Fibroblast of lung (primary cell): ENCODE measurements around the gene FASTK.

ENCODE experiments used
- EZH2 ChIP-seq: IDR thresholded peaks from 2 replicates; pipeline ENCODE4 v1.5.1; 2012; ENCODE audit warnings: low read length, control low read depth, mild to moderate bottlenecking; ENCODE audit errors: missing control alignments
- TF ChIP-seq, protein P1 (sequence below), 2 donors: IDR thresholded peaks in 1 of 2; conservative IDR thresholded peaks in 1 of 2; 1 replicate in 1 of 2; 2 replicates in 1 of 2; pipeline ENCODE4 v1.5.1; 2011 to 2012; ENCODE audit warnings: low read length in 2 of 2, control low read depth in 1 of 2, inconsistent platforms in 1 of 2, low read depth in 1 of 2, mild to moderate bottlenecking in 1 of 2

DNA sequence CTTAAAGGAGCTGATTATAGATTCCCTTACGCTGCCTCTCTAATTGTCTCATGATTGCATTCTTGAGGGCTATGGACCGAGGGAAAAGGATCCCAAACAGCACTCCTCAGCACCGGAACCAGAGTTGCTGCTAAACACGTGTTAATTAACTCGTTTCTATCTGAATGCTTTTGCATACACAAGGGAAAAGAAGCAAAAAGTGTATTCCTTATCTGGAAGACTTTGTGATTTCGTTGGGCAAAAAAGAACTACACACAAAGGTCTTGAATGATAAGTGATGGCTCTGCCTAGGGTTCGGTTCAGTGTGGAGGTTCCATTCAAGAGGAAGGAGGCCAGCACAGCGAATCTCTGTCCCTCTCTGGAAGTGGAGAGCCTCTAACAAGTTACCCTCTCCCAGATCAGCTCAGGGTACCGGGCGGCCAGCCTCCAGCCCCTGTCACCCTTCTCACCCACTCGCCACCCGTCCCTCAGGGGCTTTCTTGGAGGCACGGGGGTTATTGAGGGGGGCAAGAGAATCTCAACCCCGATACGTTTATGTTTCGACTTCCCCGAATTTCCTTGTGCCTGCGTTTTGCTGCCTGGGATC is 21.7 kb downstream of the FASTK start:
- TF ChIP-seq, protein P1, sequence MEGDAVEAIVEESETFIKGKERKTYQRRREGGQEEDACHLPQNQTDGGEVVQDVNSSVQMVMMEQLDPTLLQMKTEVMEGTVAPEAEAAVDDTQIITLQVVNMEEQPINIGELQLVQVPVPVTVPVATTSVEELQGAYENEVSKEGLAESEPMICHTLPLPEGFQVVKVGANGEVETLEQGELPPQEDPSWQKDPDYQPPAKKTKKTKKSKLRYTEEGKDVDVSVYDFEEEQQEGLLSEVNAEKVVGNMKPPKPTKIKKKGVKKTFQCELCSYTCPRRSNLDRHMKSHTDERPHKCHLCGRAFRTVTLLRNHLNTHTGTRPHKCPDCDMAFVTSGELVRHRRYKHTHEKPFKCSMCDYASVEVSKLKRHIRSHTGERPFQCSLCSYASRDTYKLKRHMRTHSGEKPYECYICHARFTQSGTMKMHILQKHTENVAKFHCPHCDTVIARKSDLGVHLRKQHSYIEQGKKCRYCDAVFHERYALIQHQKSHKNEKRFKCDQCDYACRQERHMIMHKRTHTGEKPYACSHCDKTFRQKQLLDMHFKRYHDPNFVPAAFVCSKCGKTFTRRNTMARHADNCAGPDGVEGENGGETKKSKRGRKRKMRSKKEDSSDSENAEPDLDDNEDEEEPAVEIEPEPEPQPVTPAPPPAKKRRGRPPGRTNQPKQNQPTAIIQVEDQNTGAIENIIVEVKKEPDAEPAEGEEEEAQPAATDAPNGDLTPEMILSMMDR (conservative IDR thresholded peaks at IDR 0.05 in 1 of 2, IDR thresholded peaks at IDR 0.05 in 1 of 2; ENCODE audit: low read depth in 1 of 2, low read length in 2 of 2), result no peak
- TF ChIP-seq EZH2, result no peak
